Common myeloid progenitor, CD34-positive (primary cell): ENCODE data around the gene PRRT2.

ENCODE experiments used
- CTCF ChIA-PET: fragments of 350-600 bp; sonication (Branson Sonifier 250); formaldehyde crosslinking; loops from one replicate; lab custom pipeline; 2021; ENCODE audit warnings: antibody characterized with exemption; lab: Charles Lee
- POLR2A ChIA-PET: fragments of 350-600 bp; sonication (Branson Sonifier 250); formaldehyde crosslinking; loops from one replicate; lab custom pipeline; 2021; ENCODE audit warnings: antibody characterized with exemption; lab: Charles Lee
- DNase-seq, 3 donors: peaks; one replicate each; pipeline versions ENCODE4 v3.0.0 to v3.0.0-alpha.2; 2013
- H3K27ac ChIP-seq, 2 experiments: 1 replicate in 1 of 2; 2 replicates in 1 of 2; pipeline ENCODE4 v1.7.0; 2013; ENCODE audit warnings: inconsistent platforms in 2 of 2, low read length in 2 of 2, mild to moderate bottlenecking in 2 of 2, low read depth in 1 of 2, moderate library complexity in 1 of 2; ENCODE audit not compliant: severe bottlenecking in 2 of 2, insufficient read depth in 1 of 2, poor library complexity in 1 of 2
- H3K27me3 ChIP-seq, 5 experiments: replicated peaks in 2 of 5; 1 replicate in 3 of 5; 2 replicates in 2 of 5; pipeline versions ENCODE4 v1.6.1 to v1.7.0; 2013; ENCODE audit warnings: low read length in 4 of 5, mild to moderate bottlenecking in 2 of 5, moderate library complexity in 2 of 5, inconsistent platforms in 1 of 5; ENCODE audit not compliant: insufficient read depth in 5 of 5, control insufficient read depth in 4 of 5
- H3K36me3 ChIP-seq, 4 experiments: 1 replicate in 2 of 4; 2 replicates in 2 of 4; pipeline versions ENCODE4 v1.6.1 to v1.7.0; 2013; ENCODE audit warnings: low read length in 3 of 4, control low read depth in 1 of 4, mild to moderate bottlenecking in 1 of 4; ENCODE audit not compliant: control insufficient read depth in 4 of 4, insufficient read depth in 4 of 4
- H3K4me1 ChIP-seq, 4 experiments: 1 replicate in 3 of 4; 2 replicates in 1 of 4; pipeline versions ENCODE4 v1.6.1 to v1.7.1; 2013; ENCODE audit warnings: low read length in 3 of 4, mild to moderate bottlenecking in 3 of 4, control low read depth in 1 of 4, inconsistent platforms in 1 of 4, moderate library complexity in 1 of 4; ENCODE audit not compliant: control insufficient read depth in 4 of 4, insufficient read depth in 4 of 4; ENCODE audit errors: control extremely low read depth in 1 of 4
- H3K4me3 ChIP-seq, 7 experiments: 1 replicate in 4 of 7; 2 replicates in 3 of 7; pipeline versions ENCODE4 v1.5.1 to v1.7.0; 2013; ENCODE audit warnings: mild to moderate bottlenecking in 7 of 7, low read length in 6 of 7, moderate library complexity in 6 of 7, inconsistent platforms in 2 of 7, low read depth in 2 of 7, control low read depth in 1 of 7; ENCODE audit not compliant: insufficient read depth in 4 of 7, control insufficient read depth in 1 of 7; ENCODE audit errors: extremely low read depth in 1 of 7
- H3K9me3 ChIP-seq, 5 experiments: 1 replicate in 4 of 5; 2 replicates in 1 of 5; pipeline versions ENCODE4 v1.6.1 to v1.7.1; 2013; ENCODE audit warnings: low read length in 4 of 5, mild to moderate bottlenecking in 2 of 5, inconsistent platforms in 1 of 5, low read depth in 1 of 5, moderate library complexity in 1 of 5; ENCODE audit not compliant: control insufficient read depth in 4 of 5, insufficient read depth in 2 of 5; ENCODE audit errors: control extremely low read depth in 1 of 5
- WGBS: methylation state at CpG from one replicate; pipeline ENCODE4 v1.1.5; 2013; ENCODE audit not compliant: insufficient coverage; 5-methylcytosine and 5-hydroxymethylcytosine counted together

Gene PRRT2

GRCh38 chr16:29834079-29834478, 22.1 kb downstream of the PRRT2 start:
- 100% methylated on average over 5 of the region's 5 CpGs for WGBS
- Histone ChIP-seq H3K4me1 (no peaks in the 10 kb centered on the region), H3K27ac (no peak overlapping the region), H3K27me3 (no peaks in the 10 kb centered on the region), H3K9me3 (no peaks in the 10 kb centered on the region), H3K36me3 (peaks cover 4 to 59% (median 18%) of the 10 kb centered on the region in 4 experiments), H3K4me3 (no peak overlapping the region)
- no peak for DNase-seq
- CTCF ChIA-PET: interaction anchor here (0.6 to 1.7 kb wide), 3 partner anchors 14 to 132 kb away, joined by 3 to 7 read pairs (median 3); no protein-coding TSS in a partner anchor
- POLR2A ChIA-PET: interaction anchor here (0.8 kb wide), 1 partner anchor 179 kb away, joined by 4 read pairs; no protein-coding TSS in a partner anchor

DNA sequence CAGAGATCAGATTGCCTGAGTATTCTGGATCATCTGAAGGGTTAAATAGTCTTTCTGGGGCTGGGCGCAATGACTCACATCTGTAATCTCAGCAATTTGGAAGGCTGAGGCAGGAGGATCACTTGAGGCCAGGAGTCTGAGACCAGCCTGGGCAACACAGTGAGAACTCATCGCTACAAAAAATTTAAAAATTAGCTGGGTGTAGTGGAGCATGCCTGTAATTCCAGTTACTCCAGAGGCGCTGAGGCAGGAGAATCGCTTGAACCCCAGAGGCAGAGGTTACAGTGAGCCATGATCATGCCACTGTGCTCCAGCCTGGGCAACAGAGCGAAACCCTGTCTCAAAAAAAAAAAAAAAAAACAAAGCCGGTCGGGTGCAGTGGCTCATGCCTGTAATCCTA, 23.9 kb downstream of the PRRT2 start:
- DNase-seq: no peak
- Histone ChIP-seq H3K9me3 (no peaks in the 10 kb centered on the region), H3K27ac (no peak overlapping the region), H3K27me3 (no peaks in the 10 kb centered on the region), H3K36me3 (peaks cover 4 to 63% (median 23%) of the 10 kb centered on the region in 4 experiments), H3K4me1 (no peaks in the 10 kb centered on the region), H3K4me3 (no peak overlapping the region)
- CTCF ChIA-PET: no interaction called here
- WGBS: 97% methylated on average over 4 of the region's 7 CpGs
- POLR2A ChIA-PET: no interaction called here

DNA sequence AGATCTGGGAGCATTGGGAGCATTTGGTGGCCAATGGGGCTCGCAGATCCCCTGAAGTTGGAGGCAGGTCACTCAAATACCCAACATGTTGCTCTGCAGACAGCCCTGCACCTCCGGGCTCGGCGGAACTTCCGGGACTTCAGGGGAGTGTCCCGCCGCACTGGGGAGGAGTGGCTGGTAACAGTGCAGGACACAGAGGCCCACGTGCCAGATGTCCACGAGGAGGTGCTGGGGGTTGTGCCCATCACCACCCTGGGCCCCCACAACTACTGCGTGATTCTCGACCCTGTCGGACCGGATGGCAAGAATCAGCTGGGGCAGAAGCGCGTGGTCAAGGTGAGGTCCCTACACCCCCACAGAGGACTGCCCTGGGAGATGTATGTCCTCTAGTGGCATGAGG, 24.6 kb downstream of the PRRT2 start:
- POLR2A ChIA-PET: interaction anchor here (0.6 kb wide), 1 partner anchor 22 kb away, joined by 3 read pairs; no protein-coding TSS in a partner anchor
- no peaks in the 10 kb centered on the region for H3K4me1 ChIP-seq
- no peaks in the 10 kb centered on the region for H3K9me3 ChIP-seq
- CTCF ChIA-PET: no interaction called here
- H3K27ac ChIP-seq: no peak overlapping the region
- 94% methylated on average over 15 of the region's 15 CpGs for WGBS
- no peak for DNase-seq
- no peak overlapping the region for H3K4me3 ChIP-seq
- peaks cover 4 to 66% (median 24%) of the 10 kb centered on the region in 4 experiments for H3K36me3 ChIP-seq
- H3K27me3 ChIP-seq: no peaks in the 10 kb centered on the region

DNA sequence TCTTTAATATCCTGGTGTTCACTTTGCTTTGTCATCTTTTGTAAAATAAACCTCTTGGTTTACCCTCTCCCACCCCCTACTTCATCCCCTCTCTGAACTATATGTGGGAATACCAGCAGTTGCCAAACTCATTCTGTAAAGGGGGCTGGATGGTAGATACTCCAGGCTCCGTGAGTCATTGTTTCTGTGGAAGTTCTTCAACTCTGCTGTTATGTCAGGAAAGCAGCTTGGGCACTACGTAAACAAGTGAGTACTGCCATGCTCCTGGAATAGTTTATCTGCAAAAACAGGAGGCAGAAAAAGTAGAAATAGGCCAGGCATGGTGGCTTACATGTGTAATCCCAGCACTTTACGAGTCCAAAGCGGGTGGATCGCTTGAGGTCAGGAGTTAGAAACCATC, 25.8 kb downstream of the PRRT2 start:
- POLR2A ChIA-PET: no interaction called here
- DNase-seq: no peak
- Histone ChIP-seq H3K4me3 (no peak overlapping the region), H3K27me3 (no peaks in the 10 kb centered on the region), H3K9me3 (no peaks in the 10 kb centered on the region), H3K4me1 (no peaks in the 10 kb centered on the region), H3K36me3 (peaks cover 4 to 72% (median 25%) of the 10 kb centered on the region in 4 experiments), H3K27ac (no peak overlapping the region)
- WGBS: 94% methylated on average over 5 of the region's 5 CpGs
- CTCF ChIA-PET: interaction anchor here (1.2 kb wide), 1 partner anchor 10 kb away, joined by 4 read pairs; no protein-coding TSS in a partner anchor

DNA sequence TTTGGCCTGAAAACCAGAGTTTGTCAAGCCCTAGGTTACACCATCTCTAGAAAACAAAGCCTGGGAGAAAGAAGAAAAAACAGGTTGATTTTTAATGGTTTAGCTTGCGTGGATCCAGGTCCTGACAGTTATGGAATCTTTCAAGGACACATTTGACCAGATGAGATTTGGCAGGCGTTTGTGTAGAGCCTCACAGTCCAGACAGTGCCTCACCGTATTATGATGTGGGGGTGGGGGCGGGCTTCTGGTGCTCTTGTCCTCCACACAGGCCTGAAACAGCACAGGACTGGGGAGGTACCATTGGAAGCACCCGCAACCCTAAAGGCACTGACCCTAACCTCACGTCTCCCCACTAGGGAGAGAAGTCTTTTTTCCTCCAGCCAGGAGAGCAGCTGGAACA, 27.8 kb downstream of the PRRT2 start:
- POLR2A ChIA-PET: interaction anchor here (0.6 kb wide), 1 partner anchor 226 kb away, joined by 3 read pairs; the partner anchor contains the start of gene ALDOA
- 97% methylated on average over 5 of the region's 6 CpGs for WGBS
- no peak overlapping the region for H3K27ac ChIP-seq
- no peak overlapping the region for H3K4me3 ChIP-seq
- no peaks in the 10 kb centered on the region for H3K27me3 ChIP-seq
- no peak for DNase-seq
- CTCF ChIA-PET: interaction anchor here (1.3 kb wide), 1 partner anchor 9 kb away, joined by 6 read pairs; no protein-coding TSS in a partner anchor
- H3K36me3 ChIP-seq: peaks cover 0 to 69% (median 19%) of the 10 kb centered on the region in 4 experiments
- no peaks in the 10 kb centered on the region for H3K4me1 ChIP-seq
- H3K9me3 ChIP-seq: no peaks in the 10 kb centered on the region

- Histone ChIP-seq H3K27ac (no peak overlapping the region), H3K4me3 (no peak overlapping the region), H3K27me3 (no peaks in the 10 kb centered on the region), H3K36me3 (peaks cover 0 to 69% (median 21%) of the 10 kb centered on the region in 4 experiments), H3K4me1 (no peaks in the 10 kb centered on the region), H3K9me3 (no peaks in the 10 kb centered on the region)
- POLR2A ChIA-PET: interaction anchor here (0.6 kb wide), 1 partner anchor 225 kb away, joined by 3 read pairs; the partner anchor contains the start of gene ALDOA
- 96% methylated on average over 9 of the region's 10 CpGs for WGBS
- no peak for DNase-seq
- CTCF ChIA-PET: interaction anchor here (1.3 kb wide), 1 partner anchor 8 kb away, joined by 6 read pairs; no protein-coding TSS in a partner anchor
These were observed 28.2 kb downstream of the PRRT2 start for GRCh38 chr16:29840240-29840639.

DNA sequence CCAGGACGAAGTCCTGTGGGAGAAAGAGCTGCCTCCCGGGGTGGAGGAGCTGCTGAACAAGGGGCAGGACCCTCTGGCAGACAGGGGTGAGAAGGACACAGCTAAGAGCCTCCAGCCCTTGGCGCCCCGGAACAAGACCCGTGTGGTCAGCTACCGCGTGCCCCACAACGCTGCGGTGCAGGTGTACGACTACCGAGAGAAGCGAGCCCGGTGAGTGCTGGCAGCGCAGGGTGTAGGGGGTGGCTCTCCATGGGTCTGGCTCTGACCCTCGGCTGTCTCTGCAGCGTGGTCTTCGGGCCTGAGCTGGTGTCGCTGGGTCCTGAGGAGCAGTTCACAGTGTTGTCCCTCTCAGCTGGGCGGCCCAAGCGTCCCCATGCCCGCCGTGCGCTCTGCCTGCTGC, 29.6 kb downstream of the PRRT2 start:
- peaks cover 0 to 75% (median 22%) of the 10 kb centered on the region in 4 experiments for H3K36me3 ChIP-seq
- ChIA-PET CTCF (interaction anchor here (1.0 kb wide), 1 partner anchor 23 kb away, joined by 3 read pairs; no protein-coding TSS in a partner anchor), POLR2A (no interaction called here)
- no peaks in the 10 kb centered on the region for H3K27me3 ChIP-seq
- H3K9me3 ChIP-seq: no peaks in the 10 kb centered on the region
- no peak for DNase-seq
- no peaks in the 10 kb centered on the region for H3K4me1 ChIP-seq
- H3K4me3 ChIP-seq: no peak overlapping the region
- no peak overlapping the region for H3K27ac ChIP-seq
- 98% methylated on average over 23 of the region's 23 CpGs for WGBS
